ENCODE data around the gene ZNF224.

Gene ZNF224

DNA sequence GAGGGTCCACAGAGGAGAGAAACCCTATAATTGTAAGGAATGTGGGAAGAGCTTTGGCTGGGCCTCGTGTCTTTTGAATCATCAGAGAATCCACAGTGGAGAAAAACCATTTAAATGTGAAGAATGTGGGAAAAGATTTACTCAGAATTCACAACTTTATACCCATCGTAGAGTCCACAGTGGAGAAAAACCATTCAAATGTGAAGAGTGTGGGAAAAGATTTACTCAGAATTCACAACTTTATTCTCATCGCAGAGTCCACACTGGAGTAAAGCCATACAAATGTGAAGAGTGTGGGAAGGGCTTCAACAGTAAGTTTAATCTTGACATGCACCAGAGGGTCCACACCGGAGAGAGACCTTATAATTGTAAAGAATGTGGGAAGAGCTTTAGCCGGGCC lies 37.8 kb downstream of the ZNF224 start:
- DNase-seq = no peak

DNA sequence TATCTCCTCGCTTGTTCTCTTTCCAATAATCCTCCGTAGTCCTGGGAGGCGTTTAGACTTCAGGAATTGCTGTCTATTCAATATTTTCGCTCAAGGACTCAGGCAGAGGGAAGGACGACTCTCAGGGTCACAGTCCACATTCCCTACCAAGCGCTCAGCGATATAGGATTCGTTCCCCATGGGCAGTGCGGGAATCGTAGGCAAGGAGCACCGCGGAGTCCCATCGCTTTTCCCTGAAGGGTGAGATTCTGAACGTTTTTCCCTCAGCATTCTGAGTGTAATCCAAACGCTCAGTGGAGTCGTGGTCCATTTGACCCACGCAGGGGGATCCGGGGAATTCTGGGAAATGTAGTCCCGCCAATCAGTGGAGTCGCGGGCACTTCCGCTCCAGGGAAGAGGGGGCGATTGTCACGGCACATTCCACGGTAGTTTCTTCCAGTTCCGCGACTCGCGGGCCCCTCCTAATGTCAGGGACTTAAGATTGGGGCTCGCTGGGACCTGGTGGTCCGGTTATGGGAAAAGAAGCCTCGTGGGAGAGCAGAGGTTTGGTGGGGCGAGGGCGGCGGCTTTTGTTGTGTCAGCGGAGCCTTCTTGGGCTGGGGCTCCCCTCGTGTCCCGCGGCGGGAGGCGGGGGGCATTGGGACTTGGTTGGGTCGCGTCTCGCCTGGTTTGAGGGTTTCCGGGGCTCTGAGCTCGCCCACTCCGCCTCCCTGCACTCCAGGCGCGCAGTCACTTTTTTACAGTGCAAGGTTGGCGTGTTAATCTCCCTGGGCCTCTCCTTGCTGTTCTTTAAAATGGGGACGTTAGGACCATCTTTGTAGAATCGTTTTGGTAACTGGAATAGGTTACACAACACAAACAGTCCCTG lies 47.3 kb downstream of the ZNF224 start, which contains the start of gene ZNF234:
TSS of gene ZNF234 (plus strand) at position 364 of the 868 bp plus-strand sequence. CDS start 3,079 bp downstream, outside the sequence.
- DNase-seq = peak; percentile 53

DNA sequence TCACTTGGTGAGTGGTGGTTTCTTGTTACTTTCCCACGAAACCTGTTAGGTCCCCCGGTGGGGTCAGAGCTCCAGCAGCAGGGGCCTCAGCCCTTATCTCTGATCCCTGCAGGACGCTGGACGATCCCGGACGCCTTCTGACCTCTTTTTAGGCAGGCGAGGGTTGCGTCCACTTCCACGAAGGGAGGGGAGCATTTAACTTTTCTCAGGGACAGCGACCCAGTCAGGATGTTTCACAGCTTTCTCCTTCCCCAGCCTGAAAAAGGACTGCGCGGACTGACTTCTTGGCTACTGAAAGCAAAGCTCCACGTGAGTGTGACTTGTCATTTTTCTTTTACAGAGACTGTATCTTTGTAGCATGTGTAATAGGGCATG lies 47.9 kb downstream of the ZNF224 start:
- no peak for DNase-seq

DNA sequence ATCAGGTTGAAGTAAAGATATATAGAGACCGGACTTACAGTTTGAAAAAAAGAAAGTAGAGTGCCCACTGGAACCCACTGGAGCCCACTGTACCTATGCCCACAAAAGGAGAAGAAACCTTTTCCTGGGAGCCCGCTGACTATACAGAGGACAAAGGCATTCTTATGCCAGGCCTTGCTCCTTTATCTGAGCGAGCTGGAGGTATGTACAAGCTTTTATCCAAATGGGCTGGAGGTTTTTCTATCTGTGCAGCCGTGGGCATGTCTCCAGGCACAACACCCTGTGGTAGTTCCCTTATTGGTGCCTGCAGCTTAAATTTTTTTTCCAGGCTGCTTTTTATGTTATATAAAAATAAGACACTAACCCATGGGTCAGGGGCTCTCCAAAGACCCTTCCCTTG lies 55.6 kb downstream of the ZNF224 start:
- DNase-seq = no peak

DNA sequence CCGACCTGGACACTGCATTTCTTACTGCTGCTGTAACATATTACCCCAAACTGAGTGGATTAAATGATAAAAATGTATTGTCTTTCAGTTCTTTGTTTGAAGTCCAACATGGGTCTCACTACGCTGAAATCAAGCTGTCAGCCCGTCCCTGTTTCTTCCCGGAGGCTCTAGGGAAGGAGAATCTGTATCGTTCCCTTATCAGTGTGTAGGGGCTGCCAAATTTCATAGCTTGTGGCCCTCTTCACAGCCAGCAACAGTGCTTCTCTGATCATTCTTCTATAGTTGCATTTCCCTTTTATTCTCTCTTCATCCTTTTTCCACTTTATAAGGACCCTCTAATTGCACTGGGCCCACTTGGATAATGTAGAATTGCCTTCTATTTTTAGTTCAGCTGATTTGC lies 57.3 kb downstream of the ZNF224 start:
- DNase-seq = no peak

DNA sequence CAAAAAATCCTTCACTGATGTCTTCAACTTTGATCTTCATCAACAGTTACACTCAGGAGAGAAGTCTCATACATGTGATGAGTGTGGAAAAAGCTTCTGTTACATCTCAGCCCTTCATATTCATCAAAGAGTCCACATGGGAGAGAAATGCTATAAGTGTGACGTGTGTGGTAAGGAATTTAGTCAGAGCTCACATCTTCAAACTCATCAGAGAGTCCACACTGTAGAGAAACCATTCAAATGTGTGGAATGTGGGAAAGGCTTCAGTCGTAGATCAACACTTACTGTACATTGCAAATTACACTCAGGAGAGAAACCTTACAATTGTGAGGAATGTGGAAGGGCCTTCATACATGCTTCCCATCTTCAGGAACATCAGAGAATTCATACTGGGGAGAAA lies 62.3 kb downstream of the ZNF224 start:
- DNase-seq = no peak

Data from effector CD8-positive, alpha-beta T cell (primary cell).